Osteocyte (in vitro differentiated cells): Measurements from ENCODE around the gene SAA1. TPM values are rescaled to one million over a fixed set of nuclear protein-coding genes. Genes with fewer than 3 reads are reported as not detected.
"Not testable (repeated sequence)": the region's sequence is repeated elsewhere in the genome, so short reads cannot be mapped to it uniquely, and the experiment has no call there.

Experiments
- DNase-seq: peaks from one replicate; pipeline ENCODE4 v3.0.0; 2021; ENCODE audit warnings: mixed read lengths; ENCODE audit not compliant: unreplicated experiment; ENCODE audit errors: extremely low spot score
- H3K27ac Mint-ChIP-seq: one replicate; pipeline ENCODE4 v1.8.0; 2021; ENCODE audit warnings: mild to moderate bottlenecking, mixed read lengths; ENCODE audit not compliant: unreplicated experiment
- H3K27me3 Mint-ChIP-seq: one replicate; pipeline ENCODE4 v1.8.0; 2021; ENCODE audit warnings: mixed read lengths; ENCODE audit not compliant: unreplicated experiment
- H3K36me3 Mint-ChIP-seq: one replicate; pipeline ENCODE4 v1.8.0; 2021; ENCODE audit warnings: mixed read lengths; ENCODE audit not compliant: unreplicated experiment
- H3K4me1 Mint-ChIP-seq: one replicate; pipeline ENCODE4 v1.8.0; 2021; ENCODE audit warnings: mixed read lengths; ENCODE audit not compliant: unreplicated experiment
- H3K4me3 Mint-ChIP-seq: one replicate; pipeline ENCODE4 v1.8.0; 2021; ENCODE audit warnings: mild to moderate bottlenecking, moderate library complexity, mixed read lengths; ENCODE audit not compliant: unreplicated experiment
- H3K9me3 Mint-ChIP-seq: one replicate; pipeline ENCODE4 v1.8.0; 2021; ENCODE audit warnings: mixed read lengths; ENCODE audit not compliant: unreplicated experiment
- CTCF ChIP-seq: fragments of 200-600 bp; sonication (generic); IDR thresholded peaks from 2 replicates; pipeline ENCODE4 v1.5.0; 2021; ENCODE audit warnings: antibody characterized with exemption, mild to moderate bottlenecking, moderate library complexity
- total RNA-seq: library from RNA; stranded (reverse); gene quantifications from 2 replicates; pipeline ENCODE4 v1.2.1, GENCODE V29; 2021

Gene SAA1
- total RNA-seq, 1 donor from 2014 or later = not detected

GRCh38 chr11:18264035-18264434, 2.0 kb upstream of the SAA1 start:
- DNase-seq = no peak
- Mint-ChIP-seq H3K4me3 (no peak overlapping the region), H3K36me3 (no peaks in the 10 kb centered on the region), H3K4me1 (no peaks in the 10 kb centered on the region), H3K9me3 (no peaks in the 10 kb centered on the region), H3K27me3 (no peaks in the 10 kb centered on the region), H3K27ac (no peak overlapping the region)
- TF ChIP-seq CTCF = no peak

DNA sequence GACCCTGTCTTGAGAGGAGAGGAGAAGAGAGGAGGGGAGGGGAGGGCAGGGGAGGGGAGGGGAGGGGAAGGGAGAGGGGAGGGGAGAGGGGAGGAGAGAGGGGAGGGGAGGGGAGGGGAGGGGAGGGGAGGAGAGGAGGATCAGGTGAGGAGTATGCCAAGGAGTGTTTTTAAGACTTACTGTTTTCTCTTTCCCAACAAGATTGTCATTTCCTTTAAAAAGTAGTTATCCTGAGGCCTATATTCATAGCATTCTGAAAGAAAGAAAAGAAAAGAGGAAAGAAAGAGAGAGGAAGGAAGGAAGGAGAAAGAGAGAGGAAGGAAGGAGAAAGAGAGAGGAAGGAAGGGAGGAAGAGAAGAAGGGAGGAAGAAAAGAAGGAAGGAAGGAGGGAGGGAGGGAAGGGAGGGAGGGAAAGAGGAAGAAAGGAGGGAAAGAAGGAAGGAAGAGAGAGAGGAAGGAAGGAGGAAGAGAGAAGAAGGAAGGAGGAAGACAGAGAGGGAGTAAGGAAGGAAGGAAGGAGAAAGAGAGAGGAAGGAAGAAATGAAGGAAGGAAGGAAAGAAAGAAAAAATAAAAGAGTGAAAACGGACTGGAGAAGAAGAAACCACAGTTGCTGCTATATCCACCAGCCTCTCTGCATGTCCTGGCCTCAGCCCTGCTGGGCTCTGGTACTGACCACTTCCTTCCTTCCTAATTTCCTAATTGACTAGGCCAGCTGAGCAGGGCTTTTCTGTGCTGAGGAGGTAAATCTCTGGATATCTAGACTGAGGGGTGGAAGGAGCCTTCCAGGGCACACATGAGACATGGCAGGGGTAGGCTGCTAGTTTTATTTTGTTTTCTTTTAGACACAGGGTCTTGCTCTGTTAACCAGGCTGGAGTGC, 1.1 kb upstream of the SAA1 start:
- Mint-ChIP-seq H3K4me1 (no peaks in the 10 kb centered on the region), H3K27ac (no peak overlapping the region), H3K36me3 (no peaks in the 10 kb centered on the region), H3K4me3 (no peak overlapping the region), H3K27me3 (no peaks in the 10 kb centered on the region), H3K9me3 (no peaks in the 10 kb centered on the region)
- no peak for TF ChIP-seq CTCF
- no peak for DNase-seq

DNA sequence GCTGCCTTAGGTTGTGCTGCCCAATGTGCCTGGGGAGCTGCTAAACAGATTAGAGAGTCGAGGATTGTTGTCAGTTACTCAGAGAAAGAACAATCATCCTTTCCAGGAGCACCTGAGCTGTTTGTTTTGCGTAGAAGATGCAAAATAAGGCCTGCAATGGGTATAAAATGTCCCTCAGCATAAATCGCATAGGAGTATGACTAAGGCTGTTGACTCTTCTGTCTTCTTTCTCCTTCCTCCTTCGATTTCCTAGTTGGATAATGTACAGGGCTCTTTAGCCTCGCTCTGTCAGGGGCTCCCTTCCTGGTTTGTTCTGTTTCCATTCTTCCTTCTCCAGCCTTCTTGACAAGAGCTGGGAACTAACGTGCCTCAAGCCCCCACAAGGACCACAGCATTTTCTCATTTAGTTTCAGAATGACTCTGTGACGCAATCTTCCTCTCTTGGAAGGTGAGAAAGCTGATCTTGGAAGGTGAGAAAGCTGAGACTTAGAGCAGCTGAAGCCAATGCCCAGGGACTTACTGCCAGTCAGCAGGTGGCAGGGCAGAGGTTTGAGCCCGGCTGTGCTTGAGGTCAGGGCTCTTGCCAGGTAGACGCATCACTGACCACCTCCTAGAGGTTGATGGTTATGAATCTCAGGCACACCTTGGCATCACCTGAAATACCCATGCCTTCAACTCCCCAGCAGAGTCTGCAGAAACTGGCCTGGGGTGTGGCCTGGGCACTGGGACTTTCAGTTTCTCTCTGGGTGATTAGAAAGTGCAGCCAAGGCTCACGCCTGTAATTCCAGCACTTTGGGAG, 1.5 kb downstream of the SAA1 start:
- not testable (repeated sequence) for H3K36me3 Mint-ChIP-seq, H3K4me3 Mint-ChIP-seq, H3K9me3 Mint-ChIP-seq, H3K27ac Mint-ChIP-seq, H3K27me3 Mint-ChIP-seq, H3K4me1 Mint-ChIP-seq, DNase-seq

GRCh38 chr11:18269252-18269651, 3.2 kb downstream of the SAA1 start:
- not testable (repeated sequence) for H3K36me3 Mint-ChIP-seq, H3K27me3 Mint-ChIP-seq, H3K9me3 Mint-ChIP-seq, H3K4me1 Mint-ChIP-seq, DNase-seq, H3K27ac Mint-ChIP-seq, H3K4me3 Mint-ChIP-seq

- Mint-ChIP-seq H3K36me3 (peaks cover 3% of the 10 kb centered on the region), H3K27me3 (no peaks in the 10 kb centered on the region), H3K9me3 (no peaks in the 10 kb centered on the region), H3K4me1 (no peaks in the 10 kb centered on the region), H3K4me3 (no peak overlapping the region), H3K27ac (no peak overlapping the region)
- TF ChIP-seq CTCF = no peak
- DNase-seq = no peak
Observed at GRCh38 chr11:18270102-18270501, 4.0 kb downstream of the SAA1 start.

- no peak for TF ChIP-seq CTCF
- H3K4me1 Mint-ChIP-seq = no peaks in the 10 kb centered on the region
- H3K27me3 Mint-ChIP-seq = no peaks in the 10 kb centered on the region
- no peaks in the 10 kb centered on the region for H3K9me3 Mint-ChIP-seq
- no peak overlapping the region for H3K27ac Mint-ChIP-seq
- peaks cover 9% of the 10 kb centered on the region for H3K36me3 Mint-ChIP-seq
- no peak for DNase-seq
- H3K4me3 Mint-ChIP-seq = no peak overlapping the region
Observed at GRCh38 chr11:18271206-18271605, 5.1 kb downstream of the SAA1 start.
